HG02678 (cell line): Measurements from ENCODE around the gene AJUBA.
A peak's percentile ranks its signal among the peaks of the same experiment; 100 is the strongest.
"Not testable (repeated sequence)": the region's sequence is repeated elsewhere in the genome, so short reads cannot be mapped to it uniquely, and the experiment has no call there.

Source experiments
- ATAC-seq: cut with Tn5 transposase; IDR thresholded peaks from one replicate; pipeline ENCODE4 v1.9.1; 2021; ENCODE audit warnings: mild to moderate bottlenecking, moderate library complexity; ENCODE audit not compliant: unreplicated experiment

Gene AJUBA

DNA sequence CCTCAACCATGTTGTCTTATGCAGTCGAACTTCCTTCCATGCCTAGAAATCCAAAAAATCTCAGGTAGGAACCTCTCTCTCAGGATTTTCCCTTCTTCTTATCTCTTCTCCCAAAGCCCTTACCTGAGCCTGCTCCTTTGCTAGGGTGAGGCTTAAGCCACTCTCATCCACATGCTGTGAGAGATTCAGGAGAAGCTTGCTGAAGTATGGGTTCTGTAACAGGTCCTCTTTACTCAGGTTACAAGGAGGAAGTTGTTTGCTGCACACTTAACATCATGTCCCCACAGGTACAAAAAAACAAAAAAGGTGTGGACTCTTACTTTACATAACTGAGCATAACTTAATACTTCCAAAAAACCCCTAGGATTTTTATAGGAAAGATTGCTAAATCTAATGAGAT lies 29.9 kb downstream of the AJUBA start:
- ATAC-seq: no peak

DNA sequence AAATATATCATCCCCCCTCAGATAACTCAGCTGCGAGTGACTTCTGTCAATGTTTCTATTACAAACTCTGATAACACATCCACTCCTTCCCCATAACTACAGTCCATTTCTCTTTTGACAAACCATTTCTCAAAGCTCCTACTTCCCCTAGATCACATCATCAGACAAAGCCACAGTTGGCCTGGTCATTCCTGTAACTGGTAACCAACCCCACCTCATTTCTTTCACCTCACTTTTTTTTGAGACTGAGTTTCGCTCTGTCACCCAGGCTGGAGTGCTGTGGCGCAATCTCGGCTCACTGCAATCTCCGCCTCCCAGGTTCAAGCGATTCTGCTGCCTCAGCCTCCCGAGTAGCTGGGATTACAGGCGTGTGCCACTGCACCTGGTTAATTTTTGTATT lies 30.6 kb downstream of the AJUBA start:
- ATAC-seq: not testable (repeated sequence)

DNA sequence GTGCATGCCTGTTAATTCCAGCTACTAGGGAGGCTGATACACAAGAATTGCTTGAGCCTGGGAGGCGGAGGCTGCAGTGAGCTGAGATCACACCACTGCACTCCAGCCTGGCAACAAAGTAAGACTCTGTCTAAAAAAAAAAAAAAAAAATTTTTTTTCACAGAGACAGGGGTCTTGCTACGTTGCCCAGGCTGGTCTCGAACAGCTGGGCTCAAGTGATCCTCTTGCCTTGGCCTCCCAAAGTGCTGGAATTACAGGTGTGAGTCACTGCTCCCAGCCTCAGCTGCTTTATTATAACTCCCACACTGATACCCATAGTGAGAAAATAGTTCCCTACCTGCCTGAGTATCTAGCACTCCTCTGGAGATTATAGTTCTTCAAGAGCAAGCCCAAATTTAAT lies 36.7 kb downstream of the AJUBA start:
- ATAC-seq: no peak

DNA sequence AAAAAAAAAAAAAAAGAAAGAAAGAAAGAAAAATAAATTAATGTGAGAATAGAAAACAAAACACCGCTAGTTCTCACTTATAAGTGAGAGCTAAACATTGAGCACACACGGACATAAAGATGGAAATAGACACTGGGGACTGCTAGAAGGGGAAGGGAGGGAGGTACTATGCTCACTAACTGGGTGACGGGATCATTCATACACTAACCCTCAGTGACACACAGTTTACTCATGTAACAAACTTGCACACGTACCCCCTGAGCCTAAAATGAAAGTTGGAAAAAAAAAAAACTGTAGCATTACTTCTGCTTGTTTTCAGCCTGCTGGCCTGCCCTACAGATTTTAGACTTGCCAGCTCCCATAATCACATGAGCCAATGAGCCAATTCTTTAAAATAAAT lies 42.7 kb downstream of the AJUBA start:
- ATAC-seq: no peak

DNA sequence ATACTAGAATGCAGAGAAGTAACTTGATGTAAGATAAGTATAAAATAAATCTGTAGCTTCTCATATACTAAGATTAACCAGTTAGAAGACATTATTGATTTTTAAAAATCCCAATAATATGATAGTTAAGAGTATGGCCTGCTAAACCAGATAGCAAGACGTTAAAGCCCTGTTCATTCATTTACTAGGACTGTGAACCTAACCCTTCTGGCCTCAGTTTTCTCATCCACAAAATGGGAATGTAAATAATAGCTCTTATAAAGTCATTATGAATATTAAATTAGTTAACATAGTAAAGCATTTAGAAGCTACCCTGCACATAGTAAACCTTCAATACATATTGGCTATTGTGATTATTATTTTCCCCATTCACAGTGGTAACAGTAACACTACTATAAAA lies 47.2 kb downstream of the AJUBA start:
- no peak for ATAC-seq

DNA sequence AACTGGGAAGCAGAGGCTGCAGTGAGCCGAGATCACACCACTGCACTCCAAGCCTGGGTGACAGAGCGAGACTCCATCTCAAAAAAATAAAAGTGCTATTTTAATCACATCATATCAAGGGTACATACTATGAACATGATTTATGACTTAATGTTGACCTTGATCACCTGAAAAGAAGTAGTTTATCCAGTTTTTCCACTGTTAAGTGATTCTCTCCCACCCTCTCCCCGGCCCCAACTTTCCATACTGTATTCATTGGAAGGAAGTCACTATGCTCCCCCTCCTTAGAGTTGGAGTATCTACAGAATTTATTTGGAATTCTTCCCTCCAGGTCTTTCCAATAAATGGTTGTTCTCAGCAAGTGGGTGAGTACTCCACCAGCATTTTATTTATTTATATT lies 50.2 kb downstream of the AJUBA start:
- no peak for ATAC-seq

DNA sequence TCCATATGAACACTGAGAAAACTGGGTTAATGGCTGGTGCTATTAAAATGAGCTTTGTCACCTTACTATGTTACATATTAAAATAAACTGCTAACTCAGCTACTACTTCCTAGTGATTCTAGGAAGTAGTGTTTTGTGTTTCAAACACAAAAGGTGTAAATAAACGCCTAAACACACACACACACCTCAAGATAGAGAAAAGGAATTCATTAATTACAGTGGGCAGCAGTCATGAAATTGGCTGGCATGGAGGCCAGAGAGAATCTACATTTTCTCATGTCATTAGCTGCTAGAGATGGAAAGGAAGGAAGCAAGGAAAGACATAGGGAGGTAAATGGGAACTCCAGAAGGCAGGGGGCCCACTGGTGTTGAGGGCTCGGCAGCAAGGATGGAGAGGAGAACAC lies 52.4 kb downstream of the AJUBA start:
- no peak for ATAC-seq

DNA sequence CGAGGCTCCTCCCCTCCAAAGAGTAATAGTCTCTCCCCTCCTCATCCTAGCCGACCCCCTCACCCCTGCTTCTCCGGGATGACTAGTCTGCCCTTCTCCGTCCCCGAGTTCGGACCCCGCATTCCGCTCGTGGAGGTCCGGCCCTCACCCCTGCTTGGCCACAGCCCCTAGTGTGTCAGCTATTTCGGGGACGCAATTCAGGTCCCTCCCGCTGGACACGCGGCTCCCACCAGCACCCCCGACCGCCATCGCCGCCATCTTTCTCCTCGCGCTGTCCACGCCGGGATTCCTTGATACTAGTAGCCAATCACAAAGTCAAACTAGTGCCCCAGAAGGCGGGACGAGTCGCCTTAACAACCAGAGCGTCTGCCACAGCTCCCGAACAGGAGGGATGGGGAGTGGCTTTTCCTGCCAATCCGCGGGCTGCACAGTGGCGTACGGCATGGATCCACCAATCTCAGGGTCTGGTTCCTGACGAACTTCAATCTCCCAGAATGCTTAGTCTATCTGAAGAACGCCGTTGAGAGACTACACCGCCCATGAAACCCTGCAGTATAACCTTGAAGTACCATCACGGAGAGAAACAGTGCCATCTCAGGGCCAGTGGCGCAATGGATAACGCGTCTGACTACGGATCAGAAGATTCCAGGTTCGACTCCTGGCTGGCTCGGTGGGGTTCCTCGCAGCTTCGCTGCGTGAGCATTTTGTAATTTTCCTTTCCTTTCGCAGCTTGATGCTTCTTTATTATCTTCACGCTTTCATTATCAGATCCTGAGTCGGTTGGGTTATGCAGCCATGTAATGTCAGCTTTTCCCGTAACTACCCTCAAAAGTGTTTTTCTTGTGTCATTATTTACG lies 53.0 kb downstream of the AJUBA start, which contains the start of gene PRMT5:
Gene PRMT5 (minus strand): TSS at position 273 of the 857 bp plus-strand sequence. CDS start 15 bp downstream, at position 258.
- peak; percentile 94 for ATAC-seq

DNA sequence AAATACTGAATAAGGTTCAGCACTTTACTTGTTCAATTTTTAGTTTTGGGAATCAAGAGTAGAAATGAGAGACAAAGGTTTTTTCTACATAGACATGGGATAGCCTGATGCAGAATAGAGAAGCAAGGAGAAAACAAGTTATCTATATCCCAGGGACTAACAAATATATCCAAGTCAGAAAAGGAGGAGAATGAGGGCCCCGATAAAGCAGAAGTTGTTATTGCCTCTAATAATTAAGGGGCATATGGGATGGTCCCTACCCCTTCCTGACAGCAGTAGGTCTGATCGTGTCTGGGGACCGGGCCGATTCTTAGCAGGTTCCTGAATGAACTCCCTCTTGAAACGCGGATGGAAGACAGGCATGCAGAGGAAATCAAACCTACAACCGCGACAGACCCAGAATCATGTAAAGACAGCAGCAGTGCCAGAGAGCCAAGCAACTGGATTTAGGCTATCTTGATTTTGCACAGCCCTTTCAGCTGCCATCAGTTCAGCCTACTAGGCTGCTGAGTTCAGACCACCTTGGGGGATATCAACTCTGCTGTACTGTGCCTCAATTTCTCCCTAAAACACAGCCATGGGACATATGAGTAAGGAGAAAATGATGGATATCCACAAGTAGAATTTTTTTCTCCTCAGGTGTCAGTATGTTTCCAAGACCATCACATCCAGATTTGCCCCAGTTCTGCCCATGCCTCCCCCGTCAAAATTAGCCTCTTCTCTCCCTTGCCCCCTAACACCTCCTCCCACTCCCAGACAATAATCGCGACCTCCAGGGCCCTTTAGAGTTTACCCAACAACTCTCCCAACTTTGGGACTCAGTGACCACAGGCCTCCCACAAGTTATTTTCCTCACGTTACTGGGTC lies 53.9 kb downstream of the AJUBA start:
- no peak for ATAC-seq

DNA sequence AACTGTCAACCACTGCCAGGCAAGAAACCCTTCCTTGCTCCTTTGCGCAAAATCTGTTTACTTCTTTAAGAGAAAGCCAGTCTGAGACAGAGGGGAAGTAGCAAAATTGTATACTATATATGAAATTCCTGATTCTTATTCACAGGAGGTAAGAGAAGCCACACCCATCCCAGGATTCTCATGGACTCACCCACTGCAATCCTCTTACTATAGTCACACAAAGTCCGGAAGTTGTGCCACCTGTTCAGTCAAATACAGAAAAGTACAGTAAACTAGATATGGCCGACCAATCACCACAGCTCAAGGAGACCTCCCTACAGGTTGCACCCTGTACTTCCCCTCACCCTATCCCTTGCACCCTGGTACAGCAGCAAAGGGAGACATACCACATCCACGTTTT lies 56.0 kb downstream of the AJUBA start:
- ATAC-seq: no peak

DNA sequence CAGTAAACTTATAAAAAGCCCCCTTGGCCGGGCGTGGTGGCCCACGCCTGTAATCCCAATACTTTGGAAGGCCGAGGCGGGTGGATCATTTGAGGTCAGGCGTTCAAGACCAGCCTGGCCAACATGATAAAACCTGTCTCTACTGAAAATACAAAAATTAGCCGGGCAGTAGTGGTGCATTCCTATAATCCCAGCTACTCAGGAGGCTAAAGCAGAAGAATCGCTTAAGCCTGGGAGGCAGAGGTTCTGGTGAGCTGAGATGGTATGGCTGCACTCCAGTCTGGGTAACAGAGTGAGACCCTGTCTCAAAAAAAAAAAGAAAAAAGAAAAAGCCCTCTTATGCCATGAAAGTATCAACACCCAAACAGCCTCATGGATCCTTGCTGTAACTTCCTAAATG lies 56.8 kb downstream of the AJUBA start:
- ATAC-seq: no peak

DNA sequence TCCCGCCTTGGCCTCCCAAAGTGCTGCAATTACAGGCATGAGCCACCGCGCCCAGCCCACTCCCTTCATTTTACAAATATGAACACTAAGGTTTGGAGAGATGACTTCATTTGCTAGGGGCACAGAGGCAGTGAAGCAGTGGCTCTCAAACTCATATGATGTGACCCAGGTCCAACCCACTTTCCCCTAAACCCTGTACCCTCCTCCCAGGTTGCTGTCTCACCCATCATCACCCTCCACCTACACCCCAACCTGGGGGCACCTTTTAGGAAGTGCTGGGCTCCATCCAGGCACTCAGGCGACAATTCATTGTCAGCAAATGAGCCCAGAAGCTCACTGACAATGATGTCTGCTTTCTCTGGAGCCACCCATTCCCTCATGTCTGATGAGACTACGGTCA lies 58.6 kb downstream of the AJUBA start:
- no peak for ATAC-seq

DNA sequence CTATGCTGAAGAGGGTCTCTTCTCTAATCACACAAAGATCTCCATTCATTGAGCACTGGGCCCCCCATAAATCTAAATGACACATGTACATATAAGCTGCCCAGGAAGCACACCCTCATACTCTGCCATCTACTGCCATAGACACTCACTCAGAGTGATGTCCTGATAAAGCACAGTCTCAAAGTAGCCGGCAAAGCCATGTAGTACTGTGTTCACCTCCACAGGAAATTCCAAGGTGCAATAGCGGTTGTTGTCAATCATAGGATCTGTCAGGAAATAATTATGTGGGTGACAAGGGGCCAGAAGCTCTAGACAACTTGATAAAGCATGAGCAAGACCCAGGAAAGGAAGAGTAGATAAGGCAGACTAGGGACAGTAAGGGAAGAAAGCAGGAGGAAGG lies 60.1 kb downstream of the AJUBA start:
- ATAC-seq: no peak
